T-helper 1 cell treated with Interleukin-12 subunit alpha and Interleukin-12 subunit beta and Interleukin-4 antibody, amounts not matched to agents 30 μg/mL and 1 μg/mL, for 36 hours (primary cell): Measurements from ENCODE around the gene TTC36.
"Not testable (repeated sequence)": the region's sequence is repeated elsewhere in the genome, so short reads cannot be mapped to it uniquely, and the experiment has no call there.

Source experiments
- H3K27ac Mint-ChIP-seq: one replicate; pipeline ENCODE4 v1.8.0; 2021; ENCODE audit warnings: mild to moderate bottlenecking, mixed read lengths
- H3K27me3 Mint-ChIP-seq: one replicate; pipeline ENCODE4 v1.8.0; 2021; ENCODE audit warnings: low read depth, mixed read lengths
- H3K36me3 Mint-ChIP-seq: one replicate; pipeline ENCODE4 v1.8.0; 2021; ENCODE audit warnings: low read depth, mixed read lengths
- H3K4me1 Mint-ChIP-seq: one replicate; pipeline ENCODE4 v1.8.0; 2021; ENCODE audit warnings: low read depth, mixed read lengths
- H3K4me3 Mint-ChIP-seq: one replicate; pipeline ENCODE4 v1.8.0; 2021; ENCODE audit warnings: mild to moderate bottlenecking, moderate library complexity, mixed read lengths
- H3K9me3 Mint-ChIP-seq: one replicate; pipeline ENCODE4 v1.8.0; 2021; ENCODE audit warnings: mixed read lengths

TTC36 gene

DNA sequence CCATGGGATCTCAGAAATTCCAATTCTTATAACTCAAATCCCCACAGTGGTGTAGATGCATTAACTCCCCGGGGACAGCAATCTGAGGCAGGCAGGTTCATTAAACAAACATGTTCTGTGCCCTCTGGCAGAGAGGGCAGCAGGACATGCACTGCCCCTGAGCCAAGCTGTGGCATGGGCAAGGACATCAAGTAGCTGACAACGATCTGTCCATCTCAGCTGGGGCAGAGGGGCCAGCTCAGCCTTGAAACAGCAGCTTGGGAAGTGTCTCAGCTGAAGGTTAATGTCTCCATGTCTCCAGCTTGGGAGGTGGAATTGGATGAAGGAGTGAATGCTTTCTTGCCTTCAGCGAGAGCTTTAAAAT is 17.4 kb downstream of the TTC36 start:
- H3K27me3 Mint-ChIP-seq: no peaks in the 10 kb centered on the region
- no peak overlapping the region for H3K27ac Mint-ChIP-seq
- no peaks in the 10 kb centered on the region for H3K36me3 Mint-ChIP-seq
- H3K9me3 Mint-ChIP-seq: no peaks in the 10 kb centered on the region
- H3K4me1 Mint-ChIP-seq: no peaks in the 10 kb centered on the region
- H3K4me3 Mint-ChIP-seq: no peak overlapping the region

DNA sequence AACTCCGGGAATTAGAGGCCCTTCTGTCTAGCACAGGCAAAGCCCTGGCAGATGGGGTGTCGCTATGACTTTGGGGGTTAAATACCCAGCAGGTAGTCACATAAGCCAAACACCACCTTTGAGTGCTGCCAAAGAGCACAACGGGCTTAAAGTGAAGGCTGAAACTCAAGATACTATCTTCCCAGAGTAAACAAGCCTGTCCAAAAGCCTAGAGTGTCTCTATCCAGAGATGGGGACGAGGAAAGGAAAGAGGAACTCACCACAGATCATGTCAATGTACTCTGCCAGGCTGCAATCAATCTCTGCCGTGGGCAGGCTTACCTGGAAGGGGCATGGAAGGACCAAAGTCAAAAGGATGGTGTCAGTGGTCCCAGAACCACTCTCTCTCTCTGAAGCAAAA is 18.3 kb downstream of the TTC36 start:
- Mint-ChIP-seq H3K27ac (no peak overlapping the region), H3K36me3 (peaks cover 2% of the 10 kb centered on the region), H3K4me1 (no peaks in the 10 kb centered on the region), H3K27me3 (no peaks in the 10 kb centered on the region), H3K9me3 (no peaks in the 10 kb centered on the region), H3K4me3 (no peak overlapping the region)

DNA sequence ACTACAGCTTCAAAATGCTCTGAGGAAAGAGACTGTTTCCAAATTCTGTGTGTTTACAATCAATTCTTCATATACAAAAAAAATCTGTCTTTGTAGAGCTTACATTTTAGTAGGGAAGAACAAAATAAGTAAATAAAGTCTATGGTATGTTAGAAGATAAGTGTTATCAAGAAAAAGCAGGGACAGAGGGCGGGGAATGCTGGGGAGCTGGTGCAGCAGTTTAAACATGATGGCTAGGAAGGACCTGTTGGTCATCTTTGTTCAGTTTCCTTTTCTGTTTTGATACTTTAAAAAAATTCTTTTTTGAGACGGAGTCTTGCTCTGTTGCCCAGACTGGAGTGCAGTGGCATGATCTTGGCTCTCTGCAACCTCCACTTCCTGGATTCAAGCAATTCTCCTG is 19.9 kb downstream of the TTC36 start:
- Mint-ChIP-seq H3K4me1 (no peaks in the 10 kb centered on the region), H3K27ac (no peak overlapping the region), H3K27me3 (no peaks in the 10 kb centered on the region), H3K4me3 (no peak overlapping the region), H3K36me3 (peaks cover 7% of the 10 kb centered on the region), H3K9me3 (no peaks in the 10 kb centered on the region)

DNA sequence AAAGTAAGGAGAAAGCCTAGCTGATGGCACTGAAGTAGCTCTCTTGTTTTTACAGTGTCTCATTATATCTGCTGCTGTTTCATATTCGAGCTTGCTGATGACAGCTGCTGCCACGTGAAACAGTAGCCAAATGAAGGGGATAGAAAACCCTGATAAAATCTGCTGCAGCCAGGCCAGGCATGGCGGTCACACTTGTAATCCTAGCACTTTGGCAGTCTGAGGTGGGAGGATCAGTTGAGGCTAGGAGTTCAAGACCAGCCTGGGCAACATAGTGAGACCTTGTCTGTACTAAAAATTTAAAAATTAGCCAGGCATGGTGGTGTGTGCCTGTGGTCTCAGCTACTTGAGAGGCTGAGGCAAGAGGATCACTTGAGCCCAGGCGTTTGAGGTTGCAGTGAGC is 25.1 kb downstream of the TTC36 start:
- Mint-ChIP-seq H3K4me1 (no peaks in the 10 kb centered on the region), H3K4me3 (no peak overlapping the region), H3K27ac (no peak overlapping the region), H3K27me3 (no peaks in the 10 kb centered on the region), H3K9me3 (no peaks in the 10 kb centered on the region), H3K36me3 (peaks cover 19% of the 10 kb centered on the region)

DNA sequence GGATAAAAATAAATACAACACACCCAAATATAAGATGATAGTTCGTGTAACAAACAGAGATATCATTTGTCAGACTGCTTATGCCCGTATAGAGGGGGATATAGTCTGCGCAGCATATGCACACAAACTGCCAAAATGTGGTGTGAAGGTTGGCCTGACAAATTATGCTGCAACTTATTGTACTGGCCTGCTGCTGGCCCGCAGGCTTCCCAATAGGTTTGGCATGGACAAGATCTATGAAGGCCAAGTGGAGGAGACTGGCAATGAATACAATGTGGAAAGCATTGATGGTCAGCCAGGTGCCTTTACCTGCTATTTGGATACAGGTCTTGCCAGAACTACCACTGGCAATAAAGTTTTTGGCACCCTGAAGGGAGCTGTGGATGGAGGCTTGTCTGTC is 33.5 kb downstream of the TTC36 start:
- Mint-ChIP-seq H3K4me3 (no peak overlapping the region), H3K4me1 (peaks cover 11% of the 10 kb centered on the region), H3K36me3 (no peaks in the 10 kb centered on the region), H3K9me3 (no peaks in the 10 kb centered on the region), H3K27me3 (no peaks in the 10 kb centered on the region), H3K27ac (no peak overlapping the region)

DNA sequence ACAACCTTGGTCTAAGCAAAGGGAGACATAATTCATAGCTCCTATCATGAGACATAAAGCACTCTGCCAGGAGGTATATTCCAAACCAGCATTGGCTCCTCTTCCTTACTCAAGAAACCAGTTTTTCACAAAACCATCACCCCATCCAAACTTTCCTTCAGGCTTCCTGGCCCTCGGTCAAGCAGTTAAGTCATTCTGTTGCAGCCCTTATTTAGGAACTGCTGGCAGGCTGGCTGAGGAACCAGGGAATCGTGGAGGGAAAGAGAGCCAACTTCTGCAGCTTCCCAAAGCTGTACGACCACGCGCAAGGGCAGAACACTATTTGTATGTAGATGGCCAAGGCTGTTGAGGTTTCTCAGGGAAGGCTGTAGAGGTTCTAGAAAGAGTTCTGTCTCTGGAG is 37.8 kb downstream of the TTC36 start:
- peak overlapping the region; percentile 50 for H3K27ac Mint-ChIP-seq
- H3K4me3 Mint-ChIP-seq: peak overlapping the region; percentile 65
- peaks cover 14% of the 10 kb centered on the region for H3K4me1 Mint-ChIP-seq
- no peaks in the 10 kb centered on the region for H3K36me3 Mint-ChIP-seq
- no peaks in the 10 kb centered on the region for H3K27me3 Mint-ChIP-seq
- H3K9me3 Mint-ChIP-seq: no peaks in the 10 kb centered on the region

DNA sequence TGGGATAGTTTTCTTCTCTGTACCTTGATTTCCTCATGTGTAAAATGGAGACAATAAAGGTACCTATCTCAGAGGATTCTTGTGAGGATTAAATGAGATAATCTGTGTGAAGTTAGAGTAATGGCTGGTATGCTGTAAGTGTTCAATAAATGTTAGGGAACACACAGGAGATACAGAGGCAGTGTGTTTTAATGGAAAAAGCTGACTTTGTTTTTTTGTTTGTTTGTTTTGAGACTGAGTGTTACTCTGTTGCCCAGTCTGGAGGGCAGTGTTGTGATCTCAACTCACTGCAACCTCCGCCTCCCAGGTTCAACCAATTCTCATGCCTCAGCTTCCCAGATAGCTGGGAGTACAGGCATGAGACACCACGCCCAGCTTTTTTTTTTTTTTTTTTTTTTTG is 42.4 kb downstream of the TTC36 start:
- Mint-ChIP-seq H3K36me3 (peaks cover 4% of the 10 kb centered on the region), H3K4me3 (no peak overlapping the region)

DNA sequence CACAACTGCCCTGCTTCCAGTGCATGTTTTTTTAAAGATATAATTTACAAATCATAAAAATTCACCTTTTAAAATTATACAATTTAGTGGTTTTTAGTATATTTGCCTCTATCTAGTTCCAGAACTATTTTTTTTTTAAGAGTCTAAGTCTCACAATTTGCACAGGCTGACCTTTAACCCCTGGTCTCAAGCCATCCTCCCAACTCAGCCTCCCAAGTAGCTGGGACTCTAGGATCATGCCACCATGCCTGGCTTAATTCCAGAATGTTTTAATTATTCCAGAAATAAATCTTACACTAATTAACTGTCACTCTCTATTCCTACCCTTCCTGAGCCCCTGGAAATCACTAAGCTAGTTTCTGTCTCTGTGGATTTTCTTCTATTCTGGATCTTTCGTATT is 43.5 kb downstream of the TTC36 start:
- H3K9me3 Mint-ChIP-seq: no peaks in the 10 kb centered on the region
- H3K4me3 Mint-ChIP-seq: no peak overlapping the region
- peaks cover 4% of the 10 kb centered on the region for H3K36me3 Mint-ChIP-seq
- no peak overlapping the region for H3K27ac Mint-ChIP-seq
- H3K27me3 Mint-ChIP-seq: no peaks in the 10 kb centered on the region
- H3K4me1 Mint-ChIP-seq: peaks cover 32% of the 10 kb centered on the region

More for the DNA sequence above, 42.4 kb downstream of the TTC36 start:
- Mint-ChIP-seq H3K27ac (no peak overlapping the region), H3K9me3 (no peaks in the 10 kb centered on the region), H3K27me3 (no peaks in the 10 kb centered on the region), H3K4me1 (peaks cover 32% of the 10 kb centered on the region)

DNA sequence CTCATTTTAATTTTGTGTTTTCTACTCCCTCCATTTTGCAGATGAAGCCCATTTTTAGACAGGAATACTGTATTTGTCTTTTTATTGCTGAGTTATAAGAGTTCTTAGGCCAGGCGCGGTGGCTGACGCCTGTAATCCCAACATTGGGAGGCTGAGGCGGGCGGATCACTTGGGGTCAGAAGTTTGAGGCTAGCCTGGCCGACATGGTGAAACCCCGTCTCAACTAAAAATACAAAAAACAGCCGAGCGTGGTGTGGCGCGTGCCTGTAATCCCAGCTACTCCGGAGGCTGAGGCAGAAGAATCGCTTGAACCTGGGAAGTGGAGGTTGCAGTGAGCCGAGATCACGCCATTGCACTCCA is 44.4 kb downstream of the TTC36 start:
- peak overlapping the region; percentile 98 for H3K27ac Mint-ChIP-seq
- H3K4me1 Mint-ChIP-seq: peaks cover 33% of the 10 kb centered on the region
- not testable (repeated sequence) for H3K9me3 Mint-ChIP-seq, H3K27me3 Mint-ChIP-seq, H3K36me3 Mint-ChIP-seq
- H3K4me3 Mint-ChIP-seq: peak overlapping the region; percentile 100

DNA sequence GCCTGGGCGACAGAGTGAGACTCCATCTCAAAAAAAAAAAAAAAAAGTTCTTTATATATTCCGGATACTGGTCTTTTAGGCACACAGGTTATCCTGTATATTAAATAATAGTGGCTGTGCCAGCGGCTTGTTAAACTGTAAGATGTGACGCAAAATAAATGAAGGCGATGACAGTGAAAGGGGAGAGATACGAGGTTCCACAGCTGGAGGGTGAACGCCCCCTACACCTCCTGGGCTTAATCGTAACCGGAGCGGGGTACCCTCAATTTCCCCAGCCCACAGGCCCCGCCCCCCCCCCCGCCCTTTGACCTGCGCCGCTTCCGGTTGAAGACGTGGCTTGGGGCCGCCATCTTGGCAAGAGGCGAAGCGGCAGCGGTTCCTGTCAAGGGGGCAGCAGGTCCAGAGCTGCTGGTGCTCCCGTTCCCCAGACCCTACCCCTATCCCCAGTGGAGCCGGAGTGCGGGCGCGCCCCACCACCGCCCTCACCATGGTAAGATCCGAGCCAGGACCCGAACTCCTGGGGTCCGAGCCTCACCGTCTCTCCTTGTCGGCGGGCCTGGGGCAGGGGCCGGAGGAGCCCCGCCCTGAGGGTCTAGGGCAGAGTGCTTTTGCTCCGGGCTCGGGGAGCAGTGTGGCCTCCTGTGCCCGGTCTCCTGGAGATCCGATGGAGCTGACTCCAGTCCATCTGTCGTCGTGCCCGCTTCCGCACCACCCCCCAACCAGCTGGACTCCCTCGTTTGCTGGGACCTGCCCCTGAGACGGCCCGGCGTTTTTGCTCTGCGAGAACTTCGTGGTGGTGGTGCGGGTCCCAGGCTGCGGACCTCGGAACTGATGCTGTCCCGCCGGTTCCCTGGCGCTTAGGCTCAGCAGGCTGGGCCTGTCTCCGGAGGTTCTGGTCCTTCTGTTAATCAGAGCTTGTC is 45.0 kb downstream of the TTC36 start, which contains the start of gene ARCN1:
TSS of gene ARCN1 (plus strand) at position 349 of the 920 bp plus-strand sequence. CDS start at position 488, 139 bp downstream.
- no peaks in the 10 kb centered on the region for H3K9me3 Mint-ChIP-seq
- H3K4me3 Mint-ChIP-seq: peak within 1 kb of the TSS; percentile 100
- peak within 1 kb of the TSS; percentile 98 for H3K27ac Mint-ChIP-seq
- H3K4me1 Mint-ChIP-seq: peaks cover 34% of the 10 kb centered on the region
- H3K27me3 Mint-ChIP-seq: no peaks in the 10 kb centered on the region
- H3K36me3 Mint-ChIP-seq: peaks cover 7% of the 10 kb centered on the region

DNA sequence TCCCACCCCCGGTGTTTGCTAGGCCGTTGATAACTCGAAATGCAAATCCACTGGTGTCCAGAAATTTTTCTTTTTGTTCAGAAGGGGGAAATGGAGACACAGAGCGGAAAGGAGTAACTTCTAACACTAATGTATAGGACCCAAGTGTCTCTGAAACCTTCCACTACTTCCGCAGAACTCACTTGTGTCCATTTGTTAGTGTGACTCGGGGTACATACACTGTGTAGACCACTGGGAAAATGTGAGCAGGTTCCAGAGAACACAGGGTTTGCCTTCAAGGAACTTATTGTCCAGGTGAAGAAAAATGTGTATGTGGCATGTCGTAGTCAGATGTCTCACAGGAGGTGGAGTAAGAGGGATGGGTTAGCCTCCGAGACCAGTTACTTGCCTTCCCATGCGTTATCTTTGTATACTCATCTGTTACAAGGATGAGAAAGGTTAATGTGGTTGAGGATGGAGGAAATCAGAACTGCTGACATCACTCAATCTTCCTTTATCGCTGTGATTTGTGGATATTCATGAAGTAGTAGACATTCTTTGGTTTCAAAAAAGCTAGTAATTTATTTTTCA is 45.8 kb downstream of the TTC36 start:
- H3K4me1 Mint-ChIP-seq: peaks cover 38% of the 10 kb centered on the region

DNA sequence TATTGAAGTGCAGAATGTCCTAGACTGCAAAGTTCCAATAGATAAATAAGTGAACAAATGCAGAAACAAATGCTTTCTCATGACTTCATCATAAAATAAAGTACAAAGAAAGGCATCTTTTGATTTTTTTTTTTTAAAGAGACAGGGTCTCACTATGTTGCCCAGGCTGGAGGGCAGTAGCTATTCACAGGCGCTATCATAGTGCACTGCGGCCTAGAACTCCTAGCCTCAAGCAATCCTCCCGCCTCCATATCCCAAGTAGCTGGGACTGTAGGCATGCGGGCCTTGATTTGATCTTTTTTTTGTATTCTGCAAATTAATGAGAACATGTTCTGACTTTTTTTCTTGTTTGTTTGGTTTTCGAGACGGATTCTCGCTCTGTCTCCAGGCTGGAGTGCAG is 47.4 kb downstream of the TTC36 start:
- Mint-ChIP-seq H3K9me3 (no peaks in the 10 kb centered on the region), H3K4me3 (peak overlapping the region; percentile 54), H3K36me3 (peaks cover 10% of the 10 kb centered on the region), H3K4me1 (peaks cover 38% of the 10 kb centered on the region), H3K27ac (no peak overlapping the region), H3K27me3 (no peaks in the 10 kb centered on the region)

More for the DNA sequence above, 45.8 kb downstream of the TTC36 start:
- Mint-ChIP-seq H3K4me3 (peak overlapping the region; percentile 100), H3K27me3 (no peaks in the 10 kb centered on the region), H3K27ac (peak overlapping the region; percentile 98), H3K36me3 (peaks cover 10% of the 10 kb centered on the region), H3K9me3 (no peaks in the 10 kb centered on the region)

DNA sequence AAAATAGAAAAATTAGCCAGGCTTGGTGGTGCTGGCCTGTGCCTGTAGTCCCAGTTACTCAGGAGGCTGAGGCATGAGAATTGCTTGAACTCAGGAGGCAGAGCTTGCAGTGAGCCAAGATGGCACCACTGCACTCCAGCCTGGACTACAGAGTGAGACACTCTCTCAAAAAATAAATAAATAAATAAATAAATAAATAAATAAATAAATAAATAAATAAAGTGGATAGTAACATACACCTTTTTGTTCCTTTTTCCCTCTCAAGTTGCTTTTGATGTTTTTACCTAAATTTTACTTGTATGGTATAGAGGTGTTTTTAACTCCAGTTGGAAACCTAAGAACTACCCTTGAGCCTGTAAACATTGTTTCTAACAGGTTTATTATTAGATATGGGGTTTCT is 50.7 kb downstream of the TTC36 start:
- not testable (repeated sequence) for H3K27ac Mint-ChIP-seq, H3K27me3 Mint-ChIP-seq, H3K4me3 Mint-ChIP-seq, H3K9me3 Mint-ChIP-seq
- peaks cover 29% of the 10 kb centered on the region for H3K4me1 Mint-ChIP-seq
- peaks cover 16% of the 10 kb centered on the region for H3K36me3 Mint-ChIP-seq
